T1000 (cell line): Measurements from ENCODE around the gene MARCHF7.

Experiments
- DNase-seq: peaks from one replicate; lab custom pipeline; 2025; ENCODE audit warnings: mixed read lengths; lab: John Stamatoyannopoulos, UW

The MARCHF7 gene

GRCh38 chr2:159762075-159762474, 49.8 kb downstream of the MARCHF7 start:
- DNase-seq: no peak
